ENCODE data around the gene PACRG. TPM values are rescaled to one million over a fixed set of nuclear protein-coding genes. Genes with fewer than 3 reads are reported as not detected.

Gene PACRG
- total RNA-seq, 5 donors from 2014 or later (not counting 1 experiment from before 2014, with no cell fraction given), result 0.20 to 3.0 (median 1.2) TPM; not detected in 1

GRCh38 chr6:163248051-163248450 is 520.3 kb downstream of the PACRG start:
- Mint-ChIP-seq H3K27me3 (peaks cover 20 to 21% of the 10 kb centered on the region in 2 donors), H3K9me3 (no peaks in the 10 kb centered on the region), H3K36me3 (no peaks in the 10 kb centered on the region), H3K4me1 (peaks cover 0 to 2% (median 0%) of the 10 kb centered on the region in 3 donors), H3K4me3 (no peak overlapping the region), H3K27ac (no peak overlapping the region)
- no peaks in the 10 kb centered on the region for H3K9me3 ChIP-seq
- peaks cover 0 to 2% of the 10 kb centered on the region in 2 experiments for H3K4me1 ChIP-seq (ENCODE audit: control insufficient read depth in 1 of 2, extremely low read depth in 1 of 2, insufficient read depth in 2 of 2, low read length in 2 of 2)
- ATAC-seq (replicated peaks in 1 of 4) (no peak), DNase-seq (no peak)
- no peaks in the 10 kb centered on the region for H3K36me3 ChIP-seq (ENCODE audit: control insufficient read depth in 2 of 2, extremely low read depth in 1 of 2, insufficient read depth in 1 of 2, low read length in 1 of 2)
- ChIA-PET CTCF (no interaction called here), POLR2A (interaction anchor here in 1 of 2 donors (0.7 kb wide), 1 partner anchor 412 kb away, joined by 4 read pairs; no protein-coding TSS in a partner anchor)
- H3K4me3 ChIP-seq (ENCODE audit: control insufficient read depth in 1 of 2, extremely low read depth in 1 of 2, low read length in 1 of 2), result no peak overlapping the region
- peaks cover 0 to 18% of the 10 kb centered on the region in 2 experiments for H3K27me3 ChIP-seq (replicated peaks in 1 of 2; ENCODE audit: control insufficient read depth in 2 of 2, extremely low read depth in 1 of 2, insufficient read depth in 2 of 2, low read length in 1 of 2)
- no peak overlapping the region for H3K27ac ChIP-seq (ENCODE audit: low read length)
- WGBS (ENCODE audit: insufficient coverage), result 100% methylated on average over 1 of the region's 4 CpGs

- Histone ChIP-seq H3K9me3 (no peaks in the 10 kb centered on the region), H3K4me1 (ENCODE audit: control insufficient read depth in 1 of 2, extremely low read depth in 1 of 2, insufficient read depth in 2 of 2, low read length in 2 of 2) (peaks cover 0 to 2% of the 10 kb centered on the region in 2 experiments), H3K27ac (ENCODE audit: low read length) (no peak overlapping the region), H3K36me3 (ENCODE audit: control insufficient read depth in 2 of 2, extremely low read depth in 1 of 2, insufficient read depth in 1 of 2, low read length in 1 of 2) (no peaks in the 10 kb centered on the region), H3K4me3 (ENCODE audit: control insufficient read depth in 1 of 2, extremely low read depth in 1 of 2, low read length in 1 of 2) (no peak overlapping the region), H3K27me3 (replicated peaks in 1 of 2; ENCODE audit: control insufficient read depth in 2 of 2, extremely low read depth in 1 of 2, insufficient read depth in 2 of 2, low read length in 1 of 2) (peaks cover 0 to 20% of the 10 kb centered on the region in 2 experiments)
- Mint-ChIP-seq H3K4me3 (no peak overlapping the region), H3K27ac (no peak overlapping the region), H3K9me3 (no peaks in the 10 kb centered on the region), H3K36me3 (no peaks in the 10 kb centered on the region), H3K4me1 (peaks cover 0 to 2% (median 0%) of the 10 kb centered on the region in 3 donors), H3K27me3 (peaks cover 20 to 21% of the 10 kb centered on the region in 2 donors)
- DNase-seq, result no peak
- ATAC-seq (replicated peaks in 1 of 4), result no peak
- ChIA-PET POLR2A (no interaction called here), CTCF (no interaction called here)
- WGBS (ENCODE audit: insufficient coverage), result 10% methylated on average over 7 of the region's 8 CpGs
These were observed 521.9 kb downstream of the PACRG start for GRCh38 chr6:163249651-163250101.

- Histone ChIP-seq H3K9me3 (no peaks in the 10 kb centered on the region), H3K27me3 (replicated peaks in 1 of 2; ENCODE audit: control insufficient read depth in 2 of 2, extremely low read depth in 1 of 2, insufficient read depth in 2 of 2, low read length in 1 of 2) (peaks cover 0 to 20% of the 10 kb centered on the region in 2 experiments), H3K4me1 (ENCODE audit: control insufficient read depth in 1 of 2, extremely low read depth in 1 of 2, insufficient read depth in 2 of 2, low read length in 2 of 2) (peaks cover 0 to 2% of the 10 kb centered on the region in 2 experiments), H3K27ac (ENCODE audit: low read length) (no peak overlapping the region), H3K4me3 (ENCODE audit: control insufficient read depth in 1 of 2, extremely low read depth in 1 of 2, low read length in 1 of 2) (no peak overlapping the region), H3K36me3 (ENCODE audit: control insufficient read depth in 2 of 2, extremely low read depth in 1 of 2, insufficient read depth in 1 of 2, low read length in 1 of 2) (no peaks in the 10 kb centered on the region)
- Mint-ChIP-seq H3K27ac (no peak overlapping the region), H3K9me3 (no peaks in the 10 kb centered on the region), H3K36me3 (no peaks in the 10 kb centered on the region), H3K4me1 (peaks cover 0 to 2% (median 0%) of the 10 kb centered on the region in 3 donors), H3K27me3 (peaks cover 20 to 21% of the 10 kb centered on the region in 2 donors), H3K4me3 (no peak overlapping the region)
- DNase-seq (no peak), ATAC-seq (replicated peaks in 1 of 4) (no peak)
- WGBS (ENCODE audit: insufficient coverage), result 13% methylated on average over 1 of the region's 4 CpGs
- CTCF ChIA-PET, result no interaction called here
- POLR2A ChIA-PET, result no interaction called here
These were observed 522.3 kb downstream of the PACRG start for GRCh38 chr6:163250116-163250515.

- H3K27ac Mint-ChIP-seq, result no peak overlapping the region
- H3K27me3 ChIP-seq (replicated peaks in 1 of 2; ENCODE audit: control insufficient read depth in 2 of 2, extremely low read depth in 1 of 2, insufficient read depth in 2 of 2, low read length in 1 of 2), result peaks cover 0 to 13% of the 10 kb centered on the region in 2 experiments
- no peak overlapping the region for H3K4me3 Mint-ChIP-seq
- H3K4me1 ChIP-seq (ENCODE audit: control insufficient read depth in 1 of 2, extremely low read depth in 1 of 2, insufficient read depth in 2 of 2, low read length in 2 of 2), result peaks cover 0 to 2% of the 10 kb centered on the region in 2 experiments
- ChIA-PET POLR2A (no interaction called here), CTCF (no interaction called here)
- no peak overlapping the region for H3K4me3 ChIP-seq (ENCODE audit: control insufficient read depth in 1 of 2, extremely low read depth in 1 of 2, low read length in 1 of 2)
- H3K27me3 Mint-ChIP-seq, result peaks cover 10 to 11% of the 10 kb centered on the region in 2 donors
- peaks cover 0 to 2% (median 0%) of the 10 kb centered on the region in 3 donors for H3K4me1 Mint-ChIP-seq
- no peaks in the 10 kb centered on the region for H3K36me3 ChIP-seq (ENCODE audit: control insufficient read depth in 2 of 2, extremely low read depth in 1 of 2, insufficient read depth in 1 of 2, low read length in 1 of 2)
- DNase-seq, result no peak
- no peak for ATAC-seq (replicated peaks in 1 of 4)
- H3K27ac ChIP-seq (ENCODE audit: low read length), result no peak overlapping the region
- 70% methylated on average over 23 of the region's 27 CpGs for whole genome bisulfite sequencing (ENCODE audit: insufficient coverage)
- H3K9me3 Mint-ChIP-seq, result no peaks in the 10 kb centered on the region
- H3K36me3 Mint-ChIP-seq, result no peaks in the 10 kb centered on the region
- H3K9me3 ChIP-seq, result no peaks in the 10 kb centered on the region
These were observed 524.4 kb downstream of the PACRG start for GRCh38 chr6:163252061-163252591.

GRCh38 chr6:163253556-163254213 is 525.9 kb downstream of the PACRG start:
- H3K4me1 Mint-ChIP-seq, result peaks cover 0 to 2% (median 0%) of the 10 kb centered on the region in 3 donors
- H3K27ac Mint-ChIP-seq, result no peak overlapping the region
- Histone ChIP-seq H3K4me1 (ENCODE audit: control insufficient read depth in 1 of 2, extremely low read depth in 1 of 2, insufficient read depth in 2 of 2, low read length in 2 of 2) (peaks cover 0 to 2% of the 10 kb centered on the region in 2 experiments), H3K4me3 (ENCODE audit: control insufficient read depth in 1 of 2, extremely low read depth in 1 of 2, low read length in 1 of 2) (no peak overlapping the region), H3K9me3 (no peaks in the 10 kb centered on the region), H3K36me3 (ENCODE audit: control insufficient read depth in 2 of 2, extremely low read depth in 1 of 2, insufficient read depth in 1 of 2, low read length in 1 of 2) (no peaks in the 10 kb centered on the region), H3K27me3 (replicated peaks in 1 of 2; ENCODE audit: control insufficient read depth in 2 of 2, extremely low read depth in 1 of 2, insufficient read depth in 2 of 2, low read length in 1 of 2) (peaks cover 0 to 11% of the 10 kb centered on the region in 2 experiments), H3K27ac (ENCODE audit: low read length) (no peak overlapping the region)
- ChIA-PET CTCF (interaction anchor here (0.7 kb wide), 2 partner anchors 7 to 938 kb away, joined by 3 to 4 read pairs; no protein-coding TSS in a partner anchor), POLR2A (no interaction called here)
- H3K9me3 Mint-ChIP-seq, result no peaks in the 10 kb centered on the region
- DNase-seq (no peak), ATAC-seq (replicated peaks in 1 of 4) (no peak)
- no peaks in the 10 kb centered on the region for H3K36me3 Mint-ChIP-seq
- WGBS (ENCODE audit: insufficient coverage), result 74% methylated on average over 6 of the region's 9 CpGs
- H3K4me3 Mint-ChIP-seq, result no peak overlapping the region
- H3K27me3 Mint-ChIP-seq, result peaks cover 3 to 4% of the 10 kb centered on the region in 2 donors

GRCh38 chr6:163254341-163254835 is 526.6 kb downstream of the PACRG start:
- Histone ChIP-seq H3K4me1 (ENCODE audit: control insufficient read depth in 1 of 2, extremely low read depth in 1 of 2, insufficient read depth in 2 of 2, low read length in 2 of 2) (peaks cover 0 to 2% of the 10 kb centered on the region in 2 experiments), H3K27ac (ENCODE audit: low read length) (no peak overlapping the region), H3K9me3 (no peaks in the 10 kb centered on the region), H3K4me3 (ENCODE audit: control insufficient read depth in 1 of 2, extremely low read depth in 1 of 2, low read length in 1 of 2) (no peak overlapping the region), H3K27me3 (replicated peaks in 1 of 2; ENCODE audit: control insufficient read depth in 2 of 2, extremely low read depth in 1 of 2, insufficient read depth in 2 of 2, low read length in 1 of 2) (peaks cover 0 to 10% of the 10 kb centered on the region in 2 experiments), H3K36me3 (ENCODE audit: control insufficient read depth in 2 of 2, extremely low read depth in 1 of 2, insufficient read depth in 1 of 2, low read length in 1 of 2) (no peaks in the 10 kb centered on the region)
- CTCF ChIA-PET, result no interaction called here
- no peaks in the 10 kb centered on the region for H3K36me3 Mint-ChIP-seq
- H3K27ac Mint-ChIP-seq, result no peak overlapping the region
- no peaks in the 10 kb centered on the region for H3K9me3 Mint-ChIP-seq
- no peak for DNase-seq
- 73% methylated on average over 4 of the region's 7 CpGs for WGBS (ENCODE audit: insufficient coverage)
- peaks cover 0 to under 1% (median 0%) of the 10 kb centered on the region in 3 donors for H3K4me1 Mint-ChIP-seq
- no peak for ATAC-seq (replicated peaks in 1 of 4)
- no peak overlapping the region for H3K4me3 Mint-ChIP-seq
- POLR2A ChIA-PET, result no interaction called here
- H3K27me3 Mint-ChIP-seq, result peaks cover 0 to 9% of the 10 kb centered on the region in 2 donors
